ENCODE data around the gene C1QTNF12.

GRCh38 chr1:1239614-1240347, 6.7 kb downstream of the C1QTNF12 start:
- TF ChIP-seq CTCF (IDR thresholded peaks at IDR 0.05): no peak
- no peak for TF ChIP-seq POLR2A (IDR thresholded peaks at IDR 0.05)

Data from Peyer's patch (tissue), 4 donors.